ENCODE results near the gene PAM16. TPM values are rescaled to one million over a fixed set of nuclear protein-coding genes. Genes with fewer than 3 reads are reported as not detected.
A peak's percentile ranks its signal among the peaks of the same experiment; 100 is the strongest.
"Not testable (repeated sequence)": the region's sequence is repeated elsewhere in the genome, so short reads cannot be mapped to it uniquely, and the experiment has no call there.

The PAM16 gene
- total RNA-seq: 5.4 TPM

DNA sequence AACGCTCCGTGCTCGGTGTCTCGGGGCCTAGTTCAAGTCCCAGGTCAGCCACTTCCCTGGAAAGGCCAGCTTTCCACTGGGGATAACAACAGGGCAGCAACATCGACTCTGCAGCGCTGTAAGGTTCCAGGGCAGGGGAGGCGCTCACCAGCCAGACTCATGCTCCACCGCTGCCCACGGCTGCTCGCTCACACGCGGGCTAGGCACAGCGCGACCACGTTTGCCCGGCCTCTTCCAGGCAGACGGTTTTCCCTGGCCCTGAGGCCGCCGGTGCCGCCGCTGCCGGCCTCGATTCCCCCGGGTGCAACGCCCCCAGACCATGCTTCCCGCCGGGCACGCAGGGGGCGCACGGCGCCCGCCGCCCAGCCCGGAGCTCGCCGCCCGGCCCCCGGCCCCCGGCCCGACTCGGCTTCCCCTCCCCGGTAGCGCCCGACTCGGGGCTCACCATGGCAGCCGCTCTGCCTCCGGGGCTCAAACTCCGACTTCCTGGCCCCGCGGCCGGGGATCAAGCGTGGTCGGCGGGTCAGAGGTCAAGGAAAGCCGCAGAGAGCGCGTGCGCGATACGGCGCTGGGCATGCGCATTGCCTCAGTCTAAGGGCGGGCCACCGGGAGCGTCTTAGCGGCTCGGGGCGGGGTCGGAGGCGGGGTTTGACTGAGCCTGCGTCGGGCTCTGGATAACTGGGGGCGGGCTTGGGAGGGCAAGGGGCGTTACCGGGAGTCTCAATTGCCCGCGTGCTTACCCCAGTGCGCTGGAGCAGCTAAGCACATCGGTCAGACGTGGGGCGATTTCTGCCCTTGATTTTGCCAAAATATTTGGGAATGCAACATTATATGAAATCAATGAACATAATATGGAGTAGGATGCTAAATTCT lies at the start of gene PAM16:
Gene PAM16 (minus strand): TSS at position 535 of the 873 bp plus-strand sequence. CDS start 87 bp downstream, at position 448.
- Histone ChIP-seq H3K4me1 (ENCODE audit: insufficient read depth, low read length) (peaks cover 48% of the 10 kb centered on the region), H3K9me3 (ENCODE audit: low read depth, low read length) (no peaks in the 10 kb centered on the region), H3K4me3 (ENCODE audit: low read length) (peak within 1 kb of the TSS; percentile 73), H3K27me3 (ENCODE audit: insufficient read depth, low read length) (no peaks in the 10 kb centered on the region)

DNA sequence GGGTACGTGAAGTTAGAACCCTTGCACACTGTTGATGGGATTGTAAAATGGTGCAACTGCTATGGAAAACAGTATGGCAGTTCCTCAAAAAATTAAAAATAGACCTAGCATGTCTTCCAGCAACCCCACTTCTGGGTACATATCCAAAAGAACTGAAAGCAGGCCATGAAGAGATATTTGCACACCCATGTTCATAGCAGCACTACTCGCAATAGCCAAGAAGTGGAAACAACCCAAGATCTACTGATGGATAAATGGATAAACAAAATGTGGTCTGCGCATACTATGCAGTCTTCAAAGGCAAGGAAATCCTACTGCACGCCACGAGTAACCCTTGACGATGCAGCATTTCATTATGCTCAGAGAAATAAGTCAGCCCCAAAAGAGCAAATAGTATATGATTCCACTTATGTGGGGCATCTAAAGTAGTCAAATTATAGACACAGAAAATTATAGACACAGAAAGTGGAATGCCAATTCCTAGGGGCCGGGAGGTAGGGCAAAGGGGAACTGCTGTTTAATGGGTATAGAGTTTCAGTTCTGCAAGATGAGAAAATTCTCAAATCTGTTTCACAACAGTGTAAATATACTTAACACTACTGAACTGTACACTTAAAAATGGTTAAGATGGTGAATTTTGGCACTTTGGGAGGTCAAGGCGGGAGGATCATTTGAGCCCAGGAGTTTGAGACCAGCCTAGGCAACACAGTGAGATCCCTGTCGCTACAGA lies 48.0 kb upstream of the PAM16 start:
- H3K4me3 ChIP-seq (ENCODE audit: low read length): no peak overlapping the region
- H3K9me3 ChIP-seq (ENCODE audit: low read depth, low read length): no peaks in the 10 kb centered on the region
- peaks cover 14% of the 10 kb centered on the region for H3K4me1 ChIP-seq (ENCODE audit: insufficient read depth, low read length)
- H3K27me3 ChIP-seq (ENCODE audit: insufficient read depth, low read length): no peaks in the 10 kb centered on the region

DNA sequence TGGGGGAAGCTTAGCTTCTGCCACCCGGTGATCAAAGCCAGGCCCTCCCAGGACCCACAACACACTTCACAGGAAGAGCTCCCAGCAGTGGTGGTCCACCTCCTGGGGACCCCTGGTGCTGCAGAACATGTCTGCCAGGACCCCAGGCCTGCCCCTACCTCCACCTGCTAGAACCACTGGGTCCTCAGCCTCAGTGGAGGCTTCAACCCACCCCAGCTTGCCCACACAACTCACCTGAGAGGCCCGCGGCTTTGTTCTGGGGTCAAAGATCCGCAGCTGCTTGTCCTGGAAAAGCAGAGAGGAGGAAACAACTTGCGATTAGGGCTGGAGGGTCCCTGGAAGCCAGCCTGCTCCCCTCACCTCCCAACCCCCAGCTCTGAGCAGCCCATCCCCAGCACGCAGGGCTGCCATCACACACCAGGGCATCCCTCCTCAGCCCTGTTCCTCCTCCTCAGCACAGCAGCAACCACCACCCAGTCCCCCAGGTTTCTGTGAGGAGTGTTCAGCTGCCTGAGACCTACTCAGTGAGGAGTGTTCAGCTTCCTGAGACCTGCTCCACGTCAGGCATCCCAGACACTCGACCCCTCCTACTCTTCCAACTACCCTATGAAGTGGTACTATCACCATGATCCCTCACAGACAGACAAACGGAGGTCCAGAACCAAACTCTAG lies 44.1 kb upstream of the PAM16 start:
- Histone ChIP-seq H3K4me3 (ENCODE audit: low read length) (no peak overlapping the region), H3K27me3 (ENCODE audit: insufficient read depth, low read length) (no peaks in the 10 kb centered on the region), H3K4me1 (ENCODE audit: insufficient read depth, low read length) (peaks cover 12% of the 10 kb centered on the region), H3K9me3 (ENCODE audit: low read depth, low read length) (no peaks in the 10 kb centered on the region)

- not testable (repeated sequence) for H3K27me3 ChIP-seq (ENCODE audit: insufficient read depth, low read length); H3K4me3 ChIP-seq (ENCODE audit: low read length); H3K9me3 ChIP-seq (ENCODE audit: low read depth, low read length); H3K4me1 ChIP-seq (ENCODE audit: insufficient read depth, low read length)
Observed at GRCh38 chr16:4393850-4394249, 42.7 kb upstream of the PAM16 start.

DNA sequence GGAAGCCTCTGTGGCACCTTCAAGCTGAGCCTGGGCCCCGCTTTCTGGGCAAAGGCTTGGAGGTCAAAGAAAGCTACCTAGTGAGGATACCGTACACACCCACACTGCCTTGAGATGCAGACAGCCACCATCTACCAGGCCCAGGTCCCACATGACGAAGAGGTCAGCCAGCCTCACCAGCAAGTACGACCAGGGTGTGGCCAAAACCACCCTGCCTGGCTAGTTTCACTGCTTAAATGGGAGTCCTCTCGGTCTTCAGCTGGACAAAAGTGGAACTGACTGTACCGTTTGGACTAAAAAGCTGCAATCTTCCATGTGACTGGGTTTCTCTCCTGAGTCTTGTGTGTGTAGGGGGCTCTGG lies 42.1 kb upstream of the PAM16 start:
- no peaks in the 10 kb centered on the region for H3K27me3 ChIP-seq (ENCODE audit: insufficient read depth, low read length)
- H3K9me3 ChIP-seq (ENCODE audit: low read depth, low read length): no peaks in the 10 kb centered on the region
- H3K4me1 ChIP-seq (ENCODE audit: insufficient read depth, low read length): no peaks in the 10 kb centered on the region
- H3K4me3 ChIP-seq (ENCODE audit: low read length): no peak overlapping the region

DNA sequence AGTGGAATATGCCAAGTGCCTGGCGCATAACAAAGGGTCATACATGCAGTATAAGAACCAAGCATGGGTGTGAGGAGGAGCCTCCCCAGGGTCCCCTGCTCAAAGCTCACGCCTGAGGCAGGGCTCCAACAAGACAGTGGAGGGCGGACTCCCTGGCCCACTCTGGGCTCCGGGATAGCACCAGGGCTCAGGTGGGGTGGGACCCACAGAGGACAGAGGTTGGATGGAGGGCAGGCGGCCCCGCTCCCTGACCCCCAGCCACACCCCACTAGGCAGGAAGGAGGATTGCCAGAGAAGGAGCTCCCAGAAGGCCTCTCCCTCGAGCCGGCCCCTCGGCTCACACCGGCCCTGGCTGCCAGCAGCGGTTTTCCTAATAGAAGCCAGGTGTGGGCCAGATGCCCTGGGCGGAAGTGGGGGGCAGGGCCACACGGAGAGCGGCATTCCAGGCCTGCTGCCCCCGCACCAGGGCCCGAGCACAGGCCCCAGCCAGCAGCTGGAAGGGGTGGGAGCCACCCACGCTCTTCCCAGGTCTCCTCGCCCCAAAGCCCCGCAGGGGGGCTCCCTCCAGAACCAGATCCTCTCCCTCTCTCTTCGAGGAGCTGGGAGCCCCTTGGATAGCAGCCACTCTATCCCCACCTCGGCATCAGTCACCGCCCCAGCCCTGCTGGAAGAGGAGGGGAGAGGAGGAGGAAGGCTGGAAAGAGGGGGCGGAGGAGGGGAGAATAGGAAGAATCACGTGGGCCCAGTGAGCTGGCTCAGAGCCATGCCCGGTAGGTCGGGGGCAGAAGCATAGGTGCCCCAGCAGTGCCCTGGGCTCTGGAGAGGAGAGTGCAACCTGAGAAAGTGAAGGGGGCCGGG lies 41.5 kb upstream of the PAM16 start:
- Histone ChIP-seq H3K27me3 (ENCODE audit: insufficient read depth, low read length) (no peaks in the 10 kb centered on the region), H3K4me3 (ENCODE audit: low read length) (no peak overlapping the region), H3K4me1 (ENCODE audit: insufficient read depth, low read length) (no peaks in the 10 kb centered on the region), H3K9me3 (ENCODE audit: low read depth, low read length) (no peaks in the 10 kb centered on the region)

GRCh38 chr16:4391631-4392381 lies 40.7 kb upstream of the PAM16 start:
- no peak overlapping the region for H3K4me3 ChIP-seq (ENCODE audit: low read length)
- no peaks in the 10 kb centered on the region for H3K9me3 ChIP-seq (ENCODE audit: low read depth, low read length)
- no peaks in the 10 kb centered on the region for H3K4me1 ChIP-seq (ENCODE audit: insufficient read depth, low read length)
- H3K27me3 ChIP-seq (ENCODE audit: insufficient read depth, low read length): no peaks in the 10 kb centered on the region

DNA sequence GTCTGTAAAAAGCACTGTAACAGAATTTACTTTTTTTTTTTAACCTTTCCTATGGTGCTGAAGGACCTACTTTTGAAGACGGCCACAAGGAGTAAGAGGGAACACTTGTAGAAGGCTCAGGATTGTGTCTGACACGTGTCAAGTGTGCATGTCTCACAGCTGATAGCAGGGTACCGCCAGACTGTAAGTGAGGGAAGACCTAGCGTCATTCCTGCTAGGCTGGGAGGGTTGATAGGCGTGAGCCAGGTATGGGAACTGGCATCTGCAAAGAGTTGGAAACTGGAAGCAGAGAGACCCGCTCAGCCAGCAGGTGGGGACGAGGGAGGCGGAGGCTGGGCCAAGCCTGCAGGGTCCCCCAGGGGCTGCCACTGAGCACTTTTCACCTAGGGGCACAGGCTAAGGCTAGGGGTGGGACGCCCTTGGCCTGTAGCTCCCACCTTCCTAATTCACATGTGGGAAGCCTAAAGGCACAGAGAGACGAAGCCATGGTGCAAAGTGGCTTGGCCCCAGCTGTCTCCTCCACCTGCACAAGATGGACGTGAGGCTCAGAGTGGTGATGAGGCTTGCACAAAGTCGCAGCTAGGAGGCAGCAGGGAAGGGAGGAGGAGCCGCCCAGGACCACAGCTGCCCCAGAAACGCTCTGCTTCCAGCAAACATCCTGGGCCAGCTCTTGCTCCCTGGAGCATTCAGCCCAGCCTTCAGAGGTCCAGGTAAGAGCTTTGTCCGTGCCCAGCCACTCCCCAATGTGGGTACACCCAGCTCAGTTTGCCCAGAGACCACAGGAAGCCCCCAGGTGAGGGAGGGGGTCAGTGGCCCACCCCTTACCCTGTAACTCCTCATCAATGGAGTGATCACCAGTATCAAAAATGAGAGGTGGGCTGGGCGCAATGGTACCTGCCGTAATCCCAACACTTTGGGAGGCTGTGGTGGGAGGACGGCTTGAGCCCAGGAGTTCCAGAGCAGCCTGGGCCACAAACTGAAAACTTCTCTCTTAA lies 39.4 kb upstream of the PAM16 start:
- H3K9me3 ChIP-seq (ENCODE audit: low read depth, low read length): no peaks in the 10 kb centered on the region
- no peaks in the 10 kb centered on the region for H3K27me3 ChIP-seq (ENCODE audit: insufficient read depth, low read length)
- H3K4me3 ChIP-seq (ENCODE audit: low read length): no peak overlapping the region
- H3K4me1 ChIP-seq (ENCODE audit: insufficient read depth, low read length): no peaks in the 10 kb centered on the region

- H3K27me3 ChIP-seq (ENCODE audit: insufficient read depth, low read length): no peaks in the 10 kb centered on the region
- no peak overlapping the region for H3K4me3 ChIP-seq (ENCODE audit: low read length)
- H3K9me3 ChIP-seq (ENCODE audit: low read depth, low read length): no peaks in the 10 kb centered on the region
- no peaks in the 10 kb centered on the region for H3K4me1 ChIP-seq (ENCODE audit: insufficient read depth, low read length)
Observed at GRCh38 chr16:4389051-4389955, 38.2 kb upstream of the PAM16 start.

GRCh38 chr16:4388271-4389021 lies 37.3 kb upstream of the PAM16 start:
- Histone ChIP-seq H3K27me3 (ENCODE audit: insufficient read depth, low read length) (no peaks in the 10 kb centered on the region), H3K4me1 (ENCODE audit: insufficient read depth, low read length) (no peaks in the 10 kb centered on the region), H3K4me3 (ENCODE audit: low read length) (no peak overlapping the region), H3K9me3 (ENCODE audit: low read depth, low read length) (no peaks in the 10 kb centered on the region)

GRCh38 chr16:4387781-4388180 lies 36.7 kb upstream of the PAM16 start:
- Histone ChIP-seq H3K4me1 (ENCODE audit: insufficient read depth, low read length) (no peaks in the 10 kb centered on the region), H3K27me3 (ENCODE audit: insufficient read depth, low read length) (no peaks in the 10 kb centered on the region), H3K9me3 (ENCODE audit: low read depth, low read length) (no peaks in the 10 kb centered on the region), H3K4me3 (ENCODE audit: low read length) (no peak overlapping the region)
